HCT116 (cell line): ENCODE measurements around the gene IL18BP. TPM values are rescaled to one million over a fixed set of nuclear protein-coding genes. Genes with fewer than 3 reads are reported as not detected.

Experiments used
- ATAC-seq: fragments of 200-7000 bp; cut with Tn5 transposase; 2 replicates; pipeline ENCODE4 v1.9.1; 2020; ENCODE audit warnings: mild to moderate bottlenecking, moderate library complexity
- BruUV-seq: library from RNA; stranded (reverse); fragments of 400-500 nt; replicated peaks from 2 replicates; lab custom pipeline; 2021; lab: Mats Ljungman, UMichigan
- CTCF ChIA-PET: fragments of 300-600 bp; sonication (Branson Sonifier 250); formaldehyde crosslinking; loops from one replicate; lab custom pipeline; 2021; ENCODE audit warnings: antibody characterized with exemption; lab: Charles Lee
- POLR2A ChIA-PET: fragments of 300-600, 350-600 bp; sonication (Branson Sonifier 250); formaldehyde crosslinking; loops from one replicate; lab custom pipeline; 2021; ENCODE audit warnings: antibody characterized with exemption; lab: Charles Lee
- RAD21 ChIA-PET, 2 experiments: fragments of 300-600 bp; sonication (Branson Sonifier 250); formaldehyde crosslinking; loops; one replicate each; lab custom pipeline; 2023; ENCODE audit warnings: low total read pairs in 2 of 2; ENCODE audit not compliant: uncharacterized antibody in 2 of 2, unreplicated experiment in 2 of 2, low non-redundant PET in 1 of 2; lab: Charles Lee
- DNase-seq: peaks from one replicate; pipeline ENCODE4 v3.0.0-alpha.2; 2010; ENCODE audit warnings: low read depth, low spot score
- H2AFZ ChIP-seq: fragments of 200-600 bp; shearing (Covaris generic), sonication (generic); 2 replicates; pipeline ENCODE4 v1.6.1; 2017; ENCODE audit warnings: low read depth, mixed run types, mixed read lengths, antibody characterized with exemption, low read length; ENCODE audit not compliant: poor library complexity, severe bottlenecking
- H3K27ac ChIP-seq: 2 replicates; pipeline ENCODE4 v1.5.1; 2012; ENCODE audit warnings: low read depth, low read length
- H3K27me3 ChIP-seq: fragments of 200-600 bp; sonication (generic); 2 replicates; pipeline ENCODE4 v1.6.1; 2016; ENCODE audit warnings: mixed run types, low read length, mixed read lengths; ENCODE audit not compliant: insufficient read depth
- H3K36me3 ChIP-seq, 2 experiments: fragments of 200-500 bp in 1 of 2; fragments of 200-600 bp in 1 of 2; sonication (Bioruptor generic) in 1 of 2; sonication (generic) in 1 of 2; 2 replicates each; pipeline versions ENCODE4 v1.5.1 to v1.6.1; 2014 to 2016; ENCODE audit warnings: low read length in 2 of 2, inconsistent platforms in 1 of 2, mixed read lengths in 1 of 2, mixed run types in 1 of 2; ENCODE audit not compliant: insufficient read depth in 2 of 2, control insufficient read depth in 1 of 2
- H3K4me1 ChIP-seq, 2 experiments: fragments of 200-600 bp in 1 of 2; sonication (generic) in 1 of 2; 2 replicates each; pipeline versions ENCODE4 v1.5.1 to v1.6.1; 2012 to 2017; ENCODE audit warnings: low read length in 2 of 2, inconsistent platforms in 1 of 2, mild to moderate bottlenecking in 1 of 2, mixed read lengths in 1 of 2, mixed run types in 1 of 2, moderate library complexity in 1 of 2; ENCODE audit not compliant: insufficient read depth in 2 of 2, control insufficient read depth in 1 of 2
- H3K4me2 ChIP-seq: fragments of 200-600 bp; sonication (generic); 2 replicates; pipeline ENCODE4 v1.6.1; 2017; ENCODE audit warnings: mixed run types, low read length, mixed read lengths
- H3K4me3 ChIP-seq, 2 experiments: fragments of 200-600 bp in 1 of 2; sonication (generic) in 1 of 2; replicated peaks in 1 of 2; 2 replicates each; pipeline ENCODE4 v1.5.1; 2011 to 2016; ENCODE audit warnings: low read length in 2 of 2, control low read depth in 1 of 2, low read depth in 1 of 2, mild to moderate bottlenecking in 1 of 2, mixed read lengths in 1 of 2, mixed run types in 1 of 2
- H3K79me2 ChIP-seq: fragments of 200-600 bp; sonication (generic); 2 replicates; pipeline ENCODE4 v1.6.1; 2017; ENCODE audit warnings: mild to moderate bottlenecking, mixed run types, low read length, moderate library complexity, mixed read lengths; ENCODE audit not compliant: insufficient read depth
- H3K9ac ChIP-seq: fragments of 200-600 bp; sonication (generic); 2 replicates; pipeline ENCODE4 v1.6.1; 2016; ENCODE audit warnings: low read length, mixed read lengths
- H3K9me2 ChIP-seq: fragments of 200-600 bp; sonication (generic), shearing (Covaris generic); 2 replicates; pipeline ENCODE4 v1.6.1; 2017; ENCODE audit warnings: mixed run types, mild to moderate bottlenecking, moderate library complexity; ENCODE audit not compliant: insufficient read depth
- H3K9me3 ChIP-seq, 2 experiments: fragments of 200-500 bp in 1 of 2; fragments of 200-600 bp in 1 of 2; sonication (Bioruptor generic) in 1 of 2; sonication (generic) in 1 of 2; 2 replicates each; pipeline ENCODE4 v1.6.1; 2014 to 2017; ENCODE audit warnings: low read length in 2 of 2, mixed read lengths in 2 of 2, inconsistent platforms in 1 of 2, low read depth in 1 of 2, mild to moderate bottlenecking in 1 of 2, mixed run types in 1 of 2, moderate library complexity in 1 of 2; ENCODE audit not compliant: control insufficient read depth in 1 of 2, insufficient read depth in 1 of 2
- H4K20me1 ChIP-seq: fragments of 200-600 bp; sonication (generic), shearing (Covaris generic); 2 replicates; pipeline ENCODE4 v1.6.1; 2017; ENCODE audit warnings: mixed run types, mild to moderate bottlenecking, moderate library complexity; ENCODE audit not compliant: insufficient read depth
- POLR2AphosphoS5 ChIP-seq: IDR thresholded peaks from 2 replicates; pipeline ENCODE4 v1.6.1; 2011; ENCODE audit warnings: mild to moderate bottlenecking, low read depth, low read length, moderate library complexity
- SIN3A ChIP-seq: IDR thresholded peaks from 2 replicates; pipeline ENCODE4 v1.6.1; 2012; ENCODE audit warnings: low read depth
- TCF7L2 ChIP-seq: IDR thresholded peaks from 2 replicates; pipeline ENCODE4 v1.7.0; 2011; ENCODE audit warnings: borderline replicate concordance, inconsistent platforms; ENCODE audit not compliant: insufficient read depth, insufficient read length; ENCODE audit errors: extremely low read depth
- YY1 ChIP-seq: IDR thresholded peaks from 2 replicates; pipeline ENCODE4 v1.6.1; 2011; ENCODE audit warnings: low read length, low read depth, moderate library complexity, mild to moderate bottlenecking; ENCODE audit not compliant: insufficient replicate concordance; ENCODE audit errors: extremely low read depth
- ZBTB33 ChIP-seq: IDR thresholded peaks from 2 replicates; pipeline ENCODE4 v1.6.1; 2011; ENCODE audit warnings: mild to moderate bottlenecking, low read length, moderate library complexity; ENCODE audit not compliant: insufficient replicate concordance; ENCODE audit errors: extremely low read depth
- ZNF274 ChIP-seq: fragments of 200-500 bp; sonication (Bioruptor generic); IDR thresholded peaks from 2 replicates; pipeline ENCODE4 v1.6.1; 2014; ENCODE audit warnings: mild to moderate bottlenecking, low read depth, low read length, inconsistent platforms
- intact Hi-C: fragments of 100-400 bp; cut with micrococcal nuclease; formaldehyde crosslinking; loops from 2 replicates; pipeline ENCODE4 v1.10.0; 2022
- total RNA-seq: library from RNA; stranded (reverse); gene quantifications from one replicate; pipeline ENCODE4 v1.2.1, GENCODE V29; 2021; ENCODE audit not compliant: unreplicated experiment
- TF ChIP-seq, protein P1 (sequence below): IDR thresholded peaks from 2 replicates; pipeline ENCODE4 v1.6.1; 2012

Gene IL18BP
- total RNA-seq, 1 experiment from 2014 or later = 9.8 TPM

DNA sequence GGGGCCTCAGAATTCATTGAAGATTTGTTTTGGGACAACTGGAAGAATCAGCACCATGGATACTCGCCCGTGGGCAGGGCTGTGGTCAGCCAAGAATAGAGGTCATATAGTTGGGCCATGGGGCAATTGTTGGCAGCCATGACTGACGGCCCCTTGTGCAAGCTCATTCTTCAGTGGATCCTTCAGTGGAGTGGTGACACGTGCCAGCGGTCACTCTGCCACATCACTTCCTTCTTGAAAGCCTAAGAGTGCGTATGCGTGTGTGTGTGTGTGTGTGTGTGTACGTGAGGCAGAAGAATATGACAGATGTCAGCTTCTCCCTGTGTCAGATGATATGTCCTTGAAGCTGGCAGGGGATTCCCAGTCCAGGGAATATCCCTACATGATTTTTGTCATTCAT is 1.8 kb upstream of the IL18BP start:
- no peak for ATAC-seq
- CTCF ChIA-PET = no interaction called here

DNA sequence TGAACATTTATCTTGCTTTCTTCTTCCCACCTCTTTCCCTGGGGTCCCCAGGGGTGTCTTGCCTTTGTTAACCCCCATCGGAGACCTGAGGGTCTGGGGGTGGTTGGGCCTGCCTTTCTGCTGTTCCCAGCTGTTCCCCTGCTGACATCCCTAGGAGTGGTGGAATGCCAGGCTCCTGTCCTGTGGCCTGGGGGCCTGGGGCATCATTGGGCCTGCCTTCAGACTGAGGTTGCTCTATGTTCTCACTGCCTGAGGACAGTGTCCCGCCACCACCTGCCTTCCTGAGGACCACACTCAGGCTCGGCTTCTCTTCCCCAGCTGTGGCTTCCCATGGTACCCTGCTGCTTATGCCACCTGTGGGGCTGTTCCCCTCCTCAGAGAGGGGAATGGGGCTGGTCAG is 1.1 kb upstream of the IL18BP start:
- H3K36me3 ChIP-seq = peaks cover 0 to 4% of the 10 kb centered on the region in 2 experiments; a peak in 3 of 4 replicates
- POLR2A ChIA-PET = no interaction called here
- H2AFZ ChIP-seq = no peak overlapping the region
- no peaks in the 10 kb centered on the region for H4K20me1 ChIP-seq
- no peaks in the 10 kb centered on the region for H3K4me1 ChIP-seq
- H3K9ac ChIP-seq = no peak overlapping the region
- DNase-seq = no peak
- H3K4me3 ChIP-seq = no peak overlapping the region
- no peak overlapping the region for H3K4me2 ChIP-seq
- H3K9me3 ChIP-seq = no peaks in the 10 kb centered on the region
- BruUV-seq = no TSS peak
- CTCF ChIA-PET = no interaction called here
- no peaks in the 10 kb centered on the region for H3K79me2 ChIP-seq
- intact Hi-C loops = no loop called here
- no peak for ATAC-seq
- TF ChIP-seq ZNF274 (no peak), YY1 (no peak)
- RAD21 ChIA-PET = interaction anchor here in 1 of 2 experiments (0.6 kb wide), 1 partner anchor 38 kb away, joined by 6 read pairs; no protein-coding TSS in a partner anchor
- H3K27ac ChIP-seq = no peak overlapping the region
- no peaks in the 10 kb centered on the region for H3K9me2 ChIP-seq
- no peaks in the 10 kb centered on the region for H3K27me3 ChIP-seq

More for the DNA sequence above, 1.8 kb upstream of the IL18BP start:
- no peak for DNase-seq
- intact Hi-C loops = no loop called here
- H3K4me3 ChIP-seq = no peak overlapping the region
- TF ChIP-seq TCF7L2 = no peak
- TF ChIP-seq, protein P1, sequence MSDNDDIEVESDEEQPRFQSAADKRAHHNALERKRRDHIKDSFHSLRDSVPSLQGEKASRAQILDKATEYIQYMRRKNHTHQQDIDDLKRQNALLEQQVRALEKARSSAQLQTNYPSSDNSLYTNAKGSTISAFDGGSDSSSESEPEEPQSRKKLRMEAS = no peak
- no peak for TF ChIP-seq POLR2AphosphoS5
- TF ChIP-seq ZBTB33 = no peak
- TF ChIP-seq SIN3A = no peak
- TF ChIP-seq, all 23 proteins: peak for 0
- Histone ChIP-seq H3K4me1 (no peaks in the 10 kb centered on the region), H3K27me3 (no peaks in the 10 kb centered on the region), H3K9me3 (no peaks in the 10 kb centered on the region), H3K27ac (no peak overlapping the region), H4K20me1 (no peaks in the 10 kb centered on the region), H3K36me3 (peaks cover 0 to 8% of the 10 kb centered on the region in 2 experiments; a peak in 3 of 4 replicates), H2AFZ (no peak overlapping the region), H3K79me2 (no peaks in the 10 kb centered on the region), H3K9ac (no peak overlapping the region), H3K4me2 (no peak overlapping the region), H3K9me2 (no peaks in the 10 kb centered on the region)
- POLR2A ChIA-PET = no interaction called here
- RAD21 ChIA-PET = no interaction called here
- no TSS peak for BruUV-seq
